Measurements from ENCODE around the gene FLYWCH1. TPM values are rescaled to one million over a fixed set of nuclear protein-coding genes. Genes with fewer than 3 reads are reported as not detected.

Gene FLYWCH1
- total RNA-seq, 4 donors from 2014 or later: 33.8 to 61.6 (median 46.8) TPM

- TF ChIP-seq CTCF (IDR thresholded peaks at IDR 0.05) (no peak), POLR2AphosphoS5 (IDR thresholded peaks at IDR 0.05) (no peak), POLR2A (IDR thresholded peaks at IDR 0.05; ENCODE audit: low read depth) (no peak), EP300 (IDR thresholded peaks at IDR 0.05) (no peak)
- H3K4me3 ChIP-seq: no peak overlapping the region
Observed at GRCh38 chr16:2991566-2992261, 80.0 kb downstream of the FLYWCH1 start.

GRCh38 chr16:2992383-2993081, 80.8 kb downstream of the FLYWCH1 start:
- peaks cover 0 to 54% (median 0%) of the 10 kb centered on the region in 4 donors for H3K27me3 ChIP-seq
- 90% methylated on average over 12 of the region's 14 CpGs for WGBS
- no peak for DNase-seq (ENCODE audit: extremely low spot score)
- TF ChIP-seq CTCF (IDR thresholded peaks at IDR 0.05): no peak
- no peak for TF ChIP-seq EP300 (IDR thresholded peaks at IDR 0.05)
- no peak for TF ChIP-seq POLR2A (IDR thresholded peaks at IDR 0.05; ENCODE audit: low read depth)
- no peak for TF ChIP-seq POLR2AphosphoS5 (IDR thresholded peaks at IDR 0.05)
- H3K9me3 ChIP-seq: no peaks in the 10 kb centered on the region
- H3K36me3 ChIP-seq: no peaks in the 10 kb centered on the region
- H3K4me1 ChIP-seq: no peaks in the 10 kb centered on the region
- no peak overlapping the region for H3K27ac ChIP-seq (replicated peaks in 1 of 4)
- intact Hi-C loops (cut with DNase I): no loop called here
- no peak overlapping the region for H3K4me3 ChIP-seq

More at GRCh38 chr16:2991566-2992261, 80.0 kb downstream of the FLYWCH1 start:
- no peaks in the 10 kb centered on the region for H3K9me3 ChIP-seq
- no peak overlapping the region for H3K27ac ChIP-seq (replicated peaks in 1 of 4)
- intact Hi-C loops (cut with DNase I): no loop called here
- WGBS: 87% methylated on average over 8 of the region's 12 CpGs
- no peaks in the 10 kb centered on the region for H3K4me1 ChIP-seq
- no peak for DNase-seq (ENCODE audit: extremely low spot score)
- H3K27me3 ChIP-seq: peaks cover 0 to 56% (median 0%) of the 10 kb centered on the region in 4 donors
- H3K36me3 ChIP-seq: no peaks in the 10 kb centered on the region

GRCh38 chr16:2996298-2996697, 84.6 kb downstream of the FLYWCH1 start:
- TF ChIP-seq CTCF (IDR thresholded peaks at IDR 0.05): no peak
- TF ChIP-seq POLR2A (IDR thresholded peaks at IDR 0.05; ENCODE audit: low read depth): no peak
- no peak for TF ChIP-seq POLR2AphosphoS5 (IDR thresholded peaks at IDR 0.05)
- no peak for TF ChIP-seq EP300 (IDR thresholded peaks at IDR 0.05)
- H3K4me1 ChIP-seq: no peaks in the 10 kb centered on the region
- H3K27me3 ChIP-seq: peaks cover 0 to 51% (median 0%) of the 10 kb centered on the region in 4 donors
- no peaks in the 10 kb centered on the region for H3K9me3 ChIP-seq
- 71% methylated on average over 9 of the region's 13 CpGs for WGBS
- H3K36me3 ChIP-seq: no peaks in the 10 kb centered on the region
- H3K27ac ChIP-seq (replicated peaks in 1 of 4): no peak overlapping the region
- no peak for DNase-seq (ENCODE audit: extremely low spot score)
- intact Hi-C loops (cut with DNase I): no loop called here
- H3K4me3 ChIP-seq: no peak overlapping the region

- H3K27me3 ChIP-seq: peaks cover 0 to 65% (median 2%) of the 10 kb centered on the region in 4 donors
- no peak overlapping the region for H3K27ac ChIP-seq (replicated peaks in 1 of 4)
- H3K9me3 ChIP-seq: no peaks in the 10 kb centered on the region
- intact Hi-C loops (cut with DNase I): no loop called here
- H3K4me1 ChIP-seq: peaks cover 2 to 11% (median 9%) of the 10 kb centered on the region in 4 donors
- WGBS: 79% methylated on average over 6 of the region's 6 CpGs
- TF ChIP-seq POLR2AphosphoS5 (IDR thresholded peaks at IDR 0.05) (no peak), CTCF (IDR thresholded peaks at IDR 0.05) (no peak), POLR2A (IDR thresholded peaks at IDR 0.05; ENCODE audit: low read depth) (no peak), EP300 (IDR thresholded peaks at IDR 0.05) (no peak)
- H3K4me3 ChIP-seq: no peak overlapping the region
- DNase-seq (ENCODE audit: extremely low spot score): no peak
- H3K36me3 ChIP-seq: no peaks in the 10 kb centered on the region
Observed at GRCh38 chr16:2999929-3000328, 88.2 kb downstream of the FLYWCH1 start.
